DOHH2 (cell line): ENCODE results near the gene PRICKLE1.

ENCODE experiments used
- H3F3A ChIP-seq: fragments of 200-600 bp; sonication (generic), shearing (Covaris generic); 2 replicates; pipeline ENCODE4 v1.6.0; 2016; ENCODE audit warnings: antibody characterized with exemption, mild to moderate bottlenecking; ENCODE audit not compliant: control insufficient read depth, insufficient read depth
- H3K27ac ChIP-seq: fragments of 200-600 bp; sonication (generic); 2 replicates; pipeline ENCODE4 v1.5.1; 2014; ENCODE audit warnings: low read depth, mild to moderate bottlenecking, low read length, moderate library complexity
- H3K27me3 ChIP-seq: fragments of 200-600 bp; sonication (generic); 2 replicates; pipeline ENCODE4 v1.6.1; 2014; ENCODE audit warnings: mild to moderate bottlenecking, low read length, mixed read lengths; ENCODE audit not compliant: control insufficient read depth
- H3K36me3 ChIP-seq: fragments of 200-600 bp; sonication (generic); 2 replicates; pipeline ENCODE4 v1.6.1; 2014; ENCODE audit warnings: mild to moderate bottlenecking, low read length, moderate library complexity, mixed read lengths; ENCODE audit not compliant: control insufficient read depth
- H3K4me1 ChIP-seq: fragments of 200-600 bp; sonication (generic); 2 replicates; pipeline ENCODE4 v1.6.1; 2014; ENCODE audit warnings: mild to moderate bottlenecking, low read length, mixed read lengths; ENCODE audit not compliant: control insufficient read depth
- H3K4me2 ChIP-seq: fragments of 200-600 bp; sonication (generic); 2 replicates; pipeline ENCODE4 v1.6.0; 2014; ENCODE audit warnings: mild to moderate bottlenecking, low read length, moderate library complexity
- H3K4me3 ChIP-seq: fragments of 200-600 bp; sonication (generic); 2 replicates; pipeline ENCODE4 v1.5.1; 2014; ENCODE audit warnings: mild to moderate bottlenecking, low read length, mixed read lengths
- H3K79me2 ChIP-seq: fragments of 200-600 bp; sonication (generic); 2 replicates; pipeline ENCODE4 v1.6.1; 2014; ENCODE audit warnings: mild to moderate bottlenecking, low read length, mixed read lengths; ENCODE audit not compliant: control insufficient read depth
- H3K9me2 ChIP-seq: fragments of 200-600 bp; sonication (generic); replicated peaks from 2 replicates; pipeline ENCODE4 v1.6.1; 2014; ENCODE audit warnings: mild to moderate bottlenecking, low read length, mixed read lengths; ENCODE audit not compliant: control insufficient read depth
- H3K9me3 ChIP-seq: fragments of 200-600 bp; sonication (generic); 2 replicates; pipeline ENCODE4 v1.6.1; 2014; ENCODE audit warnings: antibody characterized with exemption, low read length, mixed read lengths; ENCODE audit not compliant: control insufficient read depth, insufficient read depth
- H4K20me1 ChIP-seq: fragments of 200-600 bp; sonication (generic); 2 replicates; pipeline ENCODE4 v1.6.0; 2014; ENCODE audit warnings: low read depth, mild to moderate bottlenecking, antibody characterized with exemption, low read length, moderate library complexity; ENCODE audit not compliant: control insufficient read depth, insufficient read depth
- CTCF ChIP-seq: fragments of 200-600 bp; sonication (generic); IDR thresholded peaks from one replicate; pipeline ENCODE4 v1.5.1; 2014; ENCODE audit warnings: antibody characterized with exemption, mild to moderate bottlenecking, low read depth, low read length; ENCODE audit not compliant: poor library complexity, severe bottlenecking
- EZH2phosphoT487 ChIP-seq: fragments of 200-600 bp; sonication (generic); IDR thresholded peaks from 2 replicates; pipeline ENCODE4 v1.6.1; 2017; ENCODE audit warnings: borderline replicate concordance, mild to moderate bottlenecking, antibody characterized with exemption, low read length, moderate library complexity, mixed read lengths

The PRICKLE1 gene

GRCh38 chr12:42575717-42576116 is 13.8 kb downstream of the PRICKLE1 start:
- Histone ChIP-seq H3K27me3 (peaks cover 7% of the 10 kb centered on the region; the same call in 1 of the 2 replicates), H3K4me3 (no peak overlapping the region), H3K36me3 (no peaks in the 10 kb centered on the region), H3K79me2 (no peaks in the 10 kb centered on the region), H3K9me2 (no peaks in the 10 kb centered on the region), H4K20me1 (no peaks in the 10 kb centered on the region), H3K27ac (no peak overlapping the region), H3K9me3 (no peaks in the 10 kb centered on the region), H3F3A (no peaks in the 10 kb centered on the region), H3K4me2 (no peak overlapping the region), H3K4me1 (no peaks in the 10 kb centered on the region)
- TF ChIP-seq EZH2phosphoT487 (no peak), CTCF (no peak)

- Histone ChIP-seq H3F3A (no peaks in the 10 kb centered on the region), H3K79me2 (no peaks in the 10 kb centered on the region), H3K27me3 (peaks cover 7% of the 10 kb centered on the region; the same call in 1 of the 2 replicates), H3K4me3 (no peak overlapping the region), H3K9me3 (no peaks in the 10 kb centered on the region), H3K27ac (no peak overlapping the region), H3K9me2 (no peaks in the 10 kb centered on the region), H3K4me2 (no peak overlapping the region), H3K4me1 (no peaks in the 10 kb centered on the region), H3K36me3 (no peaks in the 10 kb centered on the region), H4K20me1 (no peaks in the 10 kb centered on the region)
- TF ChIP-seq EZH2phosphoT487 (no peak), CTCF (no peak)
Observed at GRCh38 chr12:42574851-42575266, 14.7 kb downstream of the PRICKLE1 start.

- H3F3A ChIP-seq, result no peaks in the 10 kb centered on the region
- no peak overlapping the region for H3K4me2 ChIP-seq
- no peaks in the 10 kb centered on the region for H4K20me1 ChIP-seq
- no peaks in the 10 kb centered on the region for H3K4me1 ChIP-seq
- H3K79me2 ChIP-seq, result no peaks in the 10 kb centered on the region
- H3K9me3 ChIP-seq, result no peaks in the 10 kb centered on the region
- H3K9me2 ChIP-seq, result no peaks in the 10 kb centered on the region
- H3K27ac ChIP-seq, result no peak overlapping the region
- no peaks in the 10 kb centered on the region for H3K36me3 ChIP-seq
- H3K4me3 ChIP-seq, result no peak overlapping the region
- 0 out of 2 replicates have a peak, but pooled peaks cover 8% of the 10 kb centered on the region for H3K27me3 ChIP-seq
- TF ChIP-seq EZH2phosphoT487 (no peak), CTCF (no peak)
Observed at GRCh38 chr12:42571327-42572009, 18.1 kb downstream of the PRICKLE1 start.
